Thyroid gland (tissue), 4 donors: ENCODE measurements around the gene ENPP3. TPM values are rescaled to one million over a fixed set of nuclear protein-coding genes. Genes with fewer than 3 reads are reported as not detected.
"Not testable (repeated sequence)": the region's sequence is repeated elsewhere in the genome, so short reads cannot be mapped to it uniquely, and the experiment has no call there.

ENCODE experiments used
- DNase-seq, 2 donors: peaks; one replicate each; pipeline ENCODE4 v3.0.0-alpha.2; 2019
- H3K27ac ChIP-seq, 3 donors: fragments of 200-600 bp; sonication (generic); 1 replicate in 2 of 3; 2 replicates in 1 of 3; pipeline ENCODE4 v1.5.1; 2016 to 2019; ENCODE audit warnings: mild to moderate bottlenecking in 1 of 3, moderate library complexity in 1 of 3
- H3K27me3 ChIP-seq: fragments of 200-600 bp; sonication (generic); one replicate; pipeline ENCODE4 v1.5.1; 2019
- H3K36me3 ChIP-seq, 2 donors: fragments of 200-600 bp; sonication (generic); one replicate each; pipeline ENCODE4 v1.5.1; 2016 to 2019
- H3K4me1 ChIP-seq, 2 donors: fragments of 200-600 bp; sonication (generic); one replicate each; pipeline ENCODE4 v1.5.1; 2017 to 2019
- H3K4me3 ChIP-seq, 3 donors: fragments of 200-600 bp; sonication (generic); replicated peaks in 1 of 3; 1 replicate in 2 of 3; 2 replicates in 1 of 3; pipeline ENCODE4 v1.5.1; 2016; ENCODE audit warnings: mild to moderate bottlenecking in 1 of 3
- H3K9me3 ChIP-seq: fragments of 200-600 bp; sonication (generic); one replicate; pipeline ENCODE4 v1.5.1; 2017
- POLR2A ChIP-seq, 2 donors: fragments of 450-650 bp; IDR thresholded peaks; one replicate each; pipeline ENCODE4 v1.6.1; 2017; ENCODE audit warnings: antibody characterized with exemption in 2 of 2, mild to moderate bottlenecking in 2 of 2, moderate library complexity in 1 of 2
- WGBS, 2 donors: methylation state at CpG; one replicate each; pipeline ENCODE4 v1.1.5; 2017; 5-methylcytosine and 5-hydroxymethylcytosine counted together
- intact Hi-C: fragments of 100-400 bp; cut with DNase I; formaldehyde crosslinking; loops from one replicate; pipeline ENCODE4 v1.15.1; 2023
- total RNA-seq, 4 donors: library from RNA; depleted of rRNA; stranded (reverse); fragments of >200 nt; gene quantifications; one replicate each; pipeline ENCODE4 v1.2.3, GENCODE V29; 2016
- TF ChIP-seq, protein P1 (sequence below), 6 experiments: fragments of 200-600 bp in 3 of 6; fragments of 450-650 bp in 3 of 6; sonication (generic) in 3 of 6; IDR thresholded peaks; one replicate each; pipeline ENCODE4 v1.5.1; 2016 to 2019; ENCODE audit warnings: antibody characterized with exemption in 6 of 6, mild to moderate bottlenecking in 2 of 6, inconsistent platforms in 1 of 6, moderate library complexity in 1 of 6

The ENPP3 gene
- total RNA-seq, 4 donors from 2014 or later: 0.29 to 2.1 (median 0.85) TPM

DNA sequence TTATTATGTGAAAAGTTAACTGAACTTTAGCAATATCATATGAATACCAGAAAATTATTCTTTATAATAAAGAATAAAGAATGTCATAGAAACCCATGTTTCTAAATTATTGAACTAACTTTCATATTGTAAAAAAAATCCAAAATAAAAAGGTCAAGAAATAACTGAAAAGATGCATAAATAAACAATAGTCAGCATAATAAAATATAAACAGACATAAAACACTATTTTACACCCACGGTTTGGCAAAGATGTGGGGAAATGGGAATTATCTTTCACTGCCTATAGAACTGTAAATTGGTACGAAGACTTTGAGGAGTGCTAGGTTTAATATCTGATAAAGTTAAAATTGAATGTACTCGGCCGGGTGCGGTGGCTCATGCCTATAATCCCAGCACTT, 108.4 kb downstream of the ENPP3 start:
- WGBS, 2 donors: 94% methylated on average over 5 of the region's 5 CpGs
- no peak for DNase-seq
- H3K27me3 ChIP-seq: no peaks in the 10 kb centered on the region

DNA sequence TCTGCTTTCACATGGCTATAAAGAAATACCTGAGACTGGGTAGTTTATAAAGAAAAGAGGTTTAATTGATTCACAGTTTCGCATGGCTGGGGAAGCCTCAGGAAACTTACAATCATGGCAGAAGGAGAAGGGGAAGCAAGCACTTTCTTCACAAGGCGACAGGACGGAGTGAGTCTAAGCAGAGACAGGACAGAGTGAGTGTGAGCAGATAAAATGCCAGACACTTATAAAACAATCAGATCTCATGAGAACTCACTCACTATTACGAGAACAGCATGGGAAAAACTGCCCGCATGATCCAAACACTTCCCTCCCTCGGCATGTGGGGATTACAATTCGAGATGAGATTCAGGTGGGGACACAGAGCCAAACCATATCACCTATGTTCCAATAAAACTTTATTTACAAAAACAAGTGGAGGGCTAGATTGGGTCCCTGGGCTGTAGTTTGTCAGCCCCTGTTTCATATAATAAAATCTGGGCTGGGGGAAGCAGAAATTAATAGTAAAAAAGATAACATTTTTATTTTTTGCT, 110.8 kb downstream of the ENPP3 start:
- Histone ChIP-seq H3K27ac (no peak overlapping the region), H3K4me1 (peaks cover 3 to 5% of the 10 kb centered on the region in 2 donors), H3K9me3 (no peaks in the 10 kb centered on the region), H3K4me3 (no peak overlapping the region), H3K36me3 (no peaks in the 10 kb centered on the region), H3K27me3 (no peaks in the 10 kb centered on the region)
- 86 to 89% methylated on average over 7 of the region's 7 CpGs for WGBS, 2 donors
- TF ChIP-seq, protein P1, sequence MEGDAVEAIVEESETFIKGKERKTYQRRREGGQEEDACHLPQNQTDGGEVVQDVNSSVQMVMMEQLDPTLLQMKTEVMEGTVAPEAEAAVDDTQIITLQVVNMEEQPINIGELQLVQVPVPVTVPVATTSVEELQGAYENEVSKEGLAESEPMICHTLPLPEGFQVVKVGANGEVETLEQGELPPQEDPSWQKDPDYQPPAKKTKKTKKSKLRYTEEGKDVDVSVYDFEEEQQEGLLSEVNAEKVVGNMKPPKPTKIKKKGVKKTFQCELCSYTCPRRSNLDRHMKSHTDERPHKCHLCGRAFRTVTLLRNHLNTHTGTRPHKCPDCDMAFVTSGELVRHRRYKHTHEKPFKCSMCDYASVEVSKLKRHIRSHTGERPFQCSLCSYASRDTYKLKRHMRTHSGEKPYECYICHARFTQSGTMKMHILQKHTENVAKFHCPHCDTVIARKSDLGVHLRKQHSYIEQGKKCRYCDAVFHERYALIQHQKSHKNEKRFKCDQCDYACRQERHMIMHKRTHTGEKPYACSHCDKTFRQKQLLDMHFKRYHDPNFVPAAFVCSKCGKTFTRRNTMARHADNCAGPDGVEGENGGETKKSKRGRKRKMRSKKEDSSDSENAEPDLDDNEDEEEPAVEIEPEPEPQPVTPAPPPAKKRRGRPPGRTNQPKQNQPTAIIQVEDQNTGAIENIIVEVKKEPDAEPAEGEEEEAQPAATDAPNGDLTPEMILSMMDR (IDR thresholded peaks at IDR 0.05): no peak
- TF ChIP-seq POLR2A (IDR thresholded peaks at IDR 0.05): no peak
- intact Hi-C loops: no loop called here
- no peak for DNase-seq

More for the DNA sequence above, 108.4 kb downstream of the ENPP3 start:
- Histone ChIP-seq H3K36me3 (no peaks in the 10 kb centered on the region), H3K4me3 (no peak overlapping the region), H3K4me1 (no peaks in the 10 kb centered on the region), H3K27ac (no peak overlapping the region), H3K9me3 (no peaks in the 10 kb centered on the region)
- no peak for TF ChIP-seq POLR2A (IDR thresholded peaks at IDR 0.05)
- TF ChIP-seq, protein P1 (IDR thresholded peaks at IDR 0.05): no peak
- intact Hi-C loops: no loop called here

DNA sequence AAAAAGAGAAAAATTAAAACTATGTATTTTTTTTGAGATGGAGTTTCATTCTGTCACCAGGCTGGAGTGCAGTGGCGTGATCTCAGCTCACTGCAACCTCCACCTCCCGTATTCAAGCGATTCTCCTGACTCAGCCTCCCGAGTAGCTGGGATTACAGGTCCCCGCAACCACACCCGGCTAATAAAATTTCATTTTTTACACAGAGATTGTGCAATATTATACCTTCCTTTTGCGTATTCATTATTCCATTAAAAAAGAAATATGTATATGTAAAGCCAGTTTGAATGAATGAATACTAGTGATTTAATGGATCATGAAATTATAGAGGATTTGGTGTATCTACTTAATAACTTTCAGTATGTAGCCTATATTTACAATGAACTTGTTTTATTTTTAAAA, 111.9 kb downstream of the ENPP3 start:
- no peak for DNase-seq
- Histone ChIP-seq H3K36me3 (no peaks in the 10 kb centered on the region), H3K4me1 (peaks cover 3 to 5% of the 10 kb centered on the region in 2 donors), H3K27ac (no peak overlapping the region), H3K4me3 (no peak overlapping the region), H3K27me3 (no peaks in the 10 kb centered on the region), H3K9me3 (no peaks in the 10 kb centered on the region)
- intact Hi-C loops: no loop called here
- TF ChIP-seq, protein P1 (IDR thresholded peaks at IDR 0.05): no peak
- TF ChIP-seq POLR2A (IDR thresholded peaks at IDR 0.05): no peak
- WGBS, 2 donors: 93 to 97% methylated on average over 7 of the region's 7 CpGs

DNA sequence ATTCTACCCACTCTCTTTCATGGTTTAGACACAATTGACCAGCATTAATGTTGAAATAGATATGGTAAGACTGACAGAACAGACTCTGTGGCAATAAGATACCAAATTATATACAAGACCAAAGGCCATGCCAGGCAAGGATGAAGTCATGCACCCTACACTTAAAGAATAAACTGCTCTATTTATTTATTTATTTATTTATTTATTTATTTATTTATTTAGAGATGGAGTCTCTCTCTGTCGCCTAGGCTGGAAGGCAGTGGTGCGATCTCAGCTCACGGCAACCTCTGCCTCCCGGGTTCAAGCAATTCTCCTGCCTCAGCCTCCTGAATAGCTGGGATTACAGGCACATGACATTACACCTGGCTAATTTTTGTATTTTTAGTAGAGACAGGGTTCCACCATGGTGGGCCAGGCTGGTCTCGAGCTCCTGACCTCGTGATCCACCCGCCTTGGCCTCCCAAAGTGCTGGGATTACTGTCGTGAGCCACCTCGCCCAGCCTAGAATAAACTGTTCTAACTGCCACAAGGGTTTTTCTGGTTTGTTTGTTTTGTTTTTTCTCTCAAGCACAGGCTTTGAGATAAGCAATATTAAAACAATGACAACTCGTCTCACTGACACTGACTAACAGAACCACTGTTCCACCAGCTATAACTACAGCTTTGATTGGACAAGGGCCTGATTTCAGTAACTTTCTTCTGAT, 114.1 kb downstream of the ENPP3 start:
- H3K9me3 ChIP-seq, H3K4me1 ChIP-seq, H3K27ac ChIP-seq, intact Hi-C loops, H3K36me3 ChIP-seq, H3K27me3 ChIP-seq, H3K4me3 ChIP-seq: not testable (repeated sequence)
- 72 to 79% methylated on average over 10 of the region's 10 CpGs for WGBS, 2 donors
- DNase-seq: peak in 1 of 2 donors; percentile 14

DNA sequence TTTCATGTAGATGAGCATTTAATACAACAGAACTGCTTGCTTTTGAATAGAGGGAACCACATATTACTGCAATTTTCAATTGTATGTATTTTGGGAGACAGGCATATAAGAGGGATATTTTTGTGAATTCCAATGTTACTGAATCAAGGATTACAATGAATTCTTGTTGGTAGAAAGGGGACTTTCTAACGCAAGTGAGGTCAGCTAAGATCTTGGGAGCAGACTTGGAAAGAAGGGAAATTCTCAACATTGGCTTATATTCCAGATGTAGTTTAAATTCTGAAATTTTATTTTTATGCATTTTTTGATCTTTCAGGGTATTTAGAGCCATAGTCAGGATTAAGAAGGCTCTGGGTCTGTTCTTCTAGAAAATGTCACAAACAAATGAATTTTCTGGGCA, 117.0 kb downstream of the ENPP3 start:
- Histone ChIP-seq H3K9me3 (no peaks in the 10 kb centered on the region), H3K27ac (no peak overlapping the region), H3K36me3 (no peaks in the 10 kb centered on the region), H3K4me3 (no peak overlapping the region), H3K4me1 (peaks cover 3 to 5% of the 10 kb centered on the region in 2 donors), H3K27me3 (no peaks in the 10 kb centered on the region)
- TF ChIP-seq, protein P1 (IDR thresholded peaks at IDR 0.05): no peak
- TF ChIP-seq POLR2A (IDR thresholded peaks at IDR 0.05): no peak
- 86% methylated on average over 1 of the region's 1 CpG for WGBS, 2 donors
- no peak for DNase-seq
- intact Hi-C loops: no loop called here
